WTC11 (cell line): ENCODE results near the gene ADGRF5. TPM values are rescaled to one million over a fixed set of nuclear protein-coding genes. Genes with fewer than 3 reads are reported as not detected.

Source experiments
- ATAC-seq: fragments of 200-7000 bp; cut with Tn5 transposase; 2 replicates; pipeline ENCODE4 v1.10.0; 2021; ENCODE audit warnings: mild to moderate bottlenecking, moderate library complexity
- CTCF ChIA-PET: fragments of 300-600 bp; sonication (Branson Sonifier 250); formaldehyde crosslinking; loops from one replicate; lab custom pipeline; 2021; ENCODE audit warnings: antibody characterized with exemption; lab: Charles Lee
- POLR2A ChIA-PET: fragments of 350-600 bp; sonication (Branson Sonifier 250); formaldehyde crosslinking; loops from one replicate; lab custom pipeline; 2021; ENCODE audit warnings: antibody characterized with exemption; lab: Charles Lee
- DNase-seq: peaks from one replicate; pipeline ENCODE4 v3.0.0; 2021; ENCODE audit warnings: low spot score
- H3K27ac Mint-ChIP-seq: 2 replicates; pipeline ENCODE4 v1.8.0; 2021; ENCODE audit warnings: mixed read lengths
- H3K27me3 Mint-ChIP-seq: 2 replicates; pipeline ENCODE4 v1.8.0; 2021; ENCODE audit warnings: low read depth, mild to moderate bottlenecking, moderate library complexity, mixed read lengths
- H3K36me3 Mint-ChIP-seq: 2 replicates; pipeline ENCODE4 v1.8.0; 2021; ENCODE audit warnings: mixed read lengths
- H3K4me1 Mint-ChIP-seq: 2 replicates; pipeline ENCODE4 v1.8.0; 2022; ENCODE audit warnings: mixed read lengths
- H3K4me3 Mint-ChIP-seq: 2 replicates; pipeline ENCODE4 v1.8.0; 2021; ENCODE audit warnings: mild to moderate bottlenecking, moderate library complexity, mixed read lengths
- H3K9me3 Mint-ChIP-seq: 2 replicates; pipeline ENCODE4 v1.8.0; 2021; ENCODE audit warnings: mixed read lengths
- CREB1 ChIP-seq: sonication (generic); formaldehyde crosslinking; IDR thresholded peaks from 2 replicates; pipeline ENCODE4 v1.8.0; 2023; ENCODE audit warnings: mild to moderate bottlenecking, missing genetic modification reagents
- FOXJ3 ChIP-seq: sonication (generic); formaldehyde crosslinking; IDR thresholded peaks from 2 replicates; pipeline ENCODE4 v1.9.0; 2021; ENCODE audit warnings: missing genetic modification reagents, mild to moderate bottlenecking, borderline replicate concordance
- HMGA2 ChIP-seq: fragments of 250-450 bp; sonication (Bioruptor Pico); IDR thresholded peaks from 2 replicates; pipeline ENCODE4 v1.4.0; 2021; ENCODE audit warnings: mild to moderate bottlenecking, moderate library complexity
- SMAD3 ChIP-seq: sonication (generic); formaldehyde crosslinking; IDR thresholded peaks from 2 replicates; pipeline ENCODE4 v1.8.0; 2022; ENCODE audit warnings: missing genetic modification reagents, mild to moderate bottlenecking, borderline replicate concordance
- SOX15 ChIP-seq: fragments of 250-450 bp; sonication (Bioruptor Pico); IDR thresholded peaks from 2 replicates; pipeline ENCODE4 v1.9.0; 2021; ENCODE audit warnings: mild to moderate bottlenecking
- SP1 ChIP-seq: sonication (generic); formaldehyde crosslinking; conservative IDR thresholded peaks from 2 replicates; pipeline ENCODE4 v1.8.1; 2022; ENCODE audit warnings: missing genetic modification reagents
- total RNA-seq: library from RNA; stranded (reverse); gene quantifications from 3 replicates; pipeline ENCODE4 v1.2.3, GENCODE V29; 2021
- TF ChIP-seq, protein P1 (sequence below): sonication (generic); formaldehyde crosslinking; IDR thresholded peaks from 2 replicates; pipeline ENCODE4 v1.8.0; 2023; ENCODE audit warnings: mild to moderate bottlenecking, missing genetic modification reagents
- TF ChIP-seq, protein P2 (sequence below): fragments of 250-450 bp; sonication (Bioruptor Pico); IDR thresholded peaks from 2 replicates; pipeline ENCODE4 v1.8.0; 2021; ENCODE audit warnings: mild to moderate bottlenecking
- TF ChIP-seq, protein P3 (sequence below): fragments of 250-450 bp; sonication (Bioruptor Pico); IDR thresholded peaks from 2 replicates; pipeline ENCODE4 v1.9.0; 2021; ENCODE audit warnings: moderate library complexity, mild to moderate bottlenecking, inconsistent platforms, borderline replicate concordance
- TF ChIP-seq, protein P4 (sequence below): sonication (generic); formaldehyde crosslinking; IDR thresholded peaks from 2 replicates; pipeline ENCODE4 v1.8.1; 2022; ENCODE audit warnings: low read depth, mild to moderate bottlenecking, moderate library complexity, missing genetic modification reagents, borderline replicate concordance
- TF ChIP-seq, protein P5 (sequence below): sonication (generic); formaldehyde crosslinking; IDR thresholded peaks from 2 replicates; pipeline ENCODE4 v1.8.1; 2022; ENCODE audit warnings: missing genetic modification reagents, borderline replicate concordance
- TF ChIP-seq, protein P6 (sequence below): fragments of 200-600 bp; IDR thresholded peaks from 2 replicates; pipeline ENCODE4 v1.8.0; 2022; ENCODE audit warnings: antibody characterized with exemption
- TF ChIP-seq, protein P7 (sequence below): sonication (generic); formaldehyde crosslinking; IDR thresholded peaks from 2 replicates; pipeline ENCODE4 v1.8.0; 2023; ENCODE audit warnings: missing genetic modification reagents
- TF ChIP-seq, protein P8 (sequence below): sonication (generic); formaldehyde crosslinking; IDR thresholded peaks from 2 replicates; pipeline ENCODE4 v1.8.1; 2023; ENCODE audit warnings: mild to moderate bottlenecking, moderate library complexity, missing genetic modification reagents
- TF ChIP-seq, protein P9 (sequence below): fragments of 250-450 bp; sonication (Bioruptor Pico); IDR thresholded peaks from 2 replicates; pipeline ENCODE4 v1.9.0; 2021; ENCODE audit warnings: mild to moderate bottlenecking, borderline replicate concordance
- TF ChIP-seq, protein P10 (sequence below): sonication (generic); formaldehyde crosslinking; IDR thresholded peaks from 2 replicates; pipeline ENCODE4 v1.8.1; 2022; ENCODE audit warnings: mild to moderate bottlenecking, moderate library complexity, missing genetic modification reagents

The ADGRF5 gene
- total RNA-seq, 1 experiment from 2014 or later = 0.24 TPM

DNA sequence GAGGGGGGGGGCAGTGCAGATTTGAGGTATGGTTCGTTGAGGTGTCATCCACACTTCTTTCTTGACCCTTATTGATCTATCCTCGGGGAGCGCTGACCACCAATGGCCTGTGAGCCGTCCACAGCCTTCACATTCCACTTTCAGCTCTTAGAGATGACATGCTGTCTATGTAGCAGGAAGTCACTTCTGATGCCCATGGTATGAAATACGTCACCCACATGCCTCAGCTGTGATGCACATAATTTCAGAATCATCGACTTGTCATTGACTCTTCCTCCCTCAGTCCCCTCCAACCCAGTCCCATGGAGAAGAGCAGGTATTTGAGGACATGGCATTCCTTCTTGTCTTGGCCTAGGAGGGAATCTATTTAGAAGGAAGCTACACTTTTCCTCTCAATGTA lies 4.7 kb upstream of the ADGRF5 start (continued):
- TF ChIP-seq, protein P1, sequence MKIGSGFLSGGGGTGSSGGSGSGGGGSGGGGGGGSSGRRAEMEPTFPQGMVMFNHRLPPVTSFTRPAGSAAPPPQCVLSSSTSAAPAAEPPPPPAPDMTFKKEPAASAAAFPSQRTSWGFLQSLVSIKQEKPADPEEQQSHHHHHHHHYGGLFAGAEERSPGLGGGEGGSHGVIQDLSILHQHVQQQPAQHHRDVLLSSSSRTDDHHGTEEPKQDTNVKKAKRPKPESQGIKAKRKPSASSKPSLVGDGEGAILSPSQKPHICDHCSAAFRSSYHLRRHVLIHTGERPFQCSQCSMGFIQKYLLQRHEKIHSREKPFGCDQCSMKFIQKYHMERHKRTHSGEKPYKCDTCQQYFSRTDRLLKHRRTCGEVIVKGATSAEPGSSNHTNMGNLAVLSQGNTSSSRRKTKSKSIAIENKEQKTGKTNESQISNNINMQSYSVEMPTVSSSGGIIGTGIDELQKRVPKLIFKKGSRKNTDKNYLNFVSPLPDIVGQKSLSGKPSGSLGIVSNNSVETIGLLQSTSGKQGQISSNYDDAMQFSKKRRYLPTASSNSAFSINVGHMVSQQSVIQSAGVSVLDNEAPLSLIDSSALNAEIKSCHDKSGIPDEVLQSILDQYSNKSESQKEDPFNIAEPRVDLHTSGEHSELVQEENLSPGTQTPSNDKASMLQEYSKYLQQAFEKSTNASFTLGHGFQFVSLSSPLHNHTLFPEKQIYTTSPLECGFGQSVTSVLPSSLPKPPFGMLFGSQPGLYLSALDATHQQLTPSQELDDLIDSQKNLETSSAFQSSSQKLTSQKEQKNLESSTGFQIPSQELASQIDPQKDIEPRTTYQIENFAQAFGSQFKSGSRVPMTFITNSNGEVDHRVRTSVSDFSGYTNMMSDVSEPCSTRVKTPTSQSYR (CRISPR knock-in tag) = no peak
- no peak for TF ChIP-seq FOXJ3 (CRISPR knock-in tag)
- no peak for TF ChIP-seq SP1 (CRISPR knock-in tag)
- TF ChIP-seq, protein P2, sequence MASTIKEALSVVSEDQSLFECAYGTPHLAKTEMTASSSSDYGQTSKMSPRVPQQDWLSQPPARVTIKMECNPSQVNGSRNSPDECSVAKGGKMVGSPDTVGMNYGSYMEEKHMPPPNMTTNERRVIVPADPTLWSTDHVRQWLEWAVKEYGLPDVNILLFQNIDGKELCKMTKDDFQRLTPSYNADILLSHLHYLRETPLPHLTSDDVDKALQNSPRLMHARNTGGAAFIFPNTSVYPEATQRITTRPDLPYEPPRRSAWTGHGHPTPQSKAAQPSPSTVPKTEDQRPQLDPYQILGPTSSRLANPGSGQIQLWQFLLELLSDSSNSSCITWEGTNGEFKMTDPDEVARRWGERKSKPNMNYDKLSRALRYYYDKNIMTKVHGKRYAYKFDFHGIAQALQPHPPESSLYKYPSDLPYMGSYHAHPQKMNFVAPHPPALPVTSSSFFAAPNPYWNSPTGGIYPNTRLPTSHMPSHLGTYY (CRISPR knock-in tag) = no peak
- TF ChIP-seq, protein P3, sequence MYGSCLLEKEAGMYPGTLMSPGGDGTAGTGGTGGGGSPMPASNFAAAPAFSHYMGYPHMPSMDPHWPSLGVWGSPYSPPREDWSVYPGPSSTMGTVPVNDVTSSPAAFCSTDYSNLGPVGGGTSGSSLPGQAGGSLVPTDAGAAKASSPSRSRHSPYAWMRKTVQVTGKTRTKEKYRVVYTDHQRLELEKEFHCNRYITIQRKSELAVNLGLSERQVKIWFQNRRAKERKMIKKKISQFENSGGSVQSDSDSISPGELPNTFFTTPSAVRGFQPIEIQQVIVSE (CRISPR knock-in tag) = no peak

DNA sequence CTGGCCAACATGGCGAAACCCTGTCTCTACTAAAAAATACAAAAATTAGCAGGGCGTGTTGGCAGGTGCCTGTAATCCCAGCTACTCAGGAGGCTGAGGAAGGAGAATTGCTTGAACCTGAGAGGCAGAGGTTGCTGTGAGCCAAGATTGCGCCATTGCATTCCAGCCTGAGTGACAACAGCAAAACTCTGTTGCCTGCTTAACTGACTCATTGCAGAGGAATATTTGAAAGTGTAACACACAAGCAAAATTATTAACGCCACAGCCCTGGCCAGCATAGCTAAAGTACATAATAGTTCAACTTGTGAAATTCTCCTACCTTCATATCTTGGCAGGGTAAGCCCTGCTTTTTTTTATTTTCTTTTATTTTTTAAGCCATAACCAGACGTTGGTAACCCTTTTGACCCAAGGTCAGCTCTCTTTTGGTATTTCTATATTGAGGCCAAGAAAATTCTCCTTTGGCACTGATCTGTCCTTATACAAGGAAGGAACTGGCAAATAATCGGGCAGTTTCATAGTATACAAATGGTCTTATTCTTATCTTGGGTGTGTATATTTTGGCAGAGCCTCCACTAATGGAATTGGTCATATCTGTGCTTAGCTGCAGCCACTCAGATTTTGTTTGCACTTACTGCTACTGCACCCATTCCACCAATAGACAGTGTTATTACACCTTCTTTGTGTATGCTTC lies 4.0 kb upstream of the ADGRF5 start:
- ATAC-seq = no peak
- H3K4me1 Mint-ChIP-seq = peaks cover 5% of the 10 kb centered on the region
- no peaks in the 10 kb centered on the region for H3K36me3 Mint-ChIP-seq
- no peaks in the 10 kb centered on the region for H3K27me3 Mint-ChIP-seq
- POLR2A ChIA-PET = no interaction called here
- H3K4me3 Mint-ChIP-seq = no peak overlapping the region
- H3K9me3 Mint-ChIP-seq = peaks cover 9% of the 10 kb centered on the region
- no peak overlapping the region for H3K27ac Mint-ChIP-seq
- DNase-seq = no peak
- CTCF ChIA-PET = no interaction called here
- TF ChIP-seq, protein P4, sequence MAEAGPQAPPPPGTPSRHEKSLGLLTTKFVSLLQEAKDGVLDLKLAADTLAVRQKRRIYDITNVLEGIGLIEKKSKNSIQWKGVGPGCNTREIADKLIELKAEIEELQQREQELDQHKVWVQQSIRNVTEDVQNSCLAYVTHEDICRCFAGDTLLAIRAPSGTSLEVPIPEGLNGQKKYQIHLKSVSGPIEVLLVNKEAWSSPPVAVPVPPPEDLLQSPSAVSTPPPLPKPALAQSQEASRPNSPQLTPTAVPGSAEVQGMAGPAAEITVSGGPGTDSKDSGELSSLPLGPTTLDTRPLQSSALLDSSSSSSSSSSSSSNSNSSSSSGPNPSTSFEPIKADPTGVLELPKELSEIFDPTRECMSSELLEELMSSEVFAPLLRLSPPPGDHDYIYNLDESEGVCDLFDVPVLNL (CRISPR knock-in tag) = no peak
- TF ChIP-seq, protein P5, sequence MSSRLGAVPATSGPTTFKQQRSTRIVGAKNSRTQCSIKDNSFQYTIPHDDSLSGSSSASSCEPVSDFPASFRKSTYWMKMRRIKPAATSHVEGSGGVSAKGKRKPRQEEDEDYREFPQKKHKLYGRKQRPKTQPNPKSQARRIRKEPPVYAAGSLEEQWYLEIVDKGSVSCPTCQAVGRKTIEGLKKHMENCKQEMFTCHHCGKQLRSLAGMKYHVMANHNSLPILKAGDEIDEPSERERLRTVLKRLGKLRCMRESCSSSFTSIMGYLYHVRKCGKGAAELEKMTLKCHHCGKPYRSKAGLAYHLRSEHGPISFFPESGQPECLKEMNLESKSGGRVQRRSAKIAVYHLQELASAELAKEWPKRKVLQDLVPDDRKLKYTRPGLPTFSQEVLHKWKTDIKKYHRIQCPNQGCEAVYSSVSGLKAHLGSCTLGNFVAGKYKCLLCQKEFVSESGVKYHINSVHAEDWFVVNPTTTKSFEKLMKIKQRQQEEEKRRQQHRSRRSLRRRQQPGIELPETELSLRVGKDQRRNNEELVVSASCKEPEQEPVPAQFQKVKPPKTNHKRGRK (CRISPR knock-in tag) = no peak
- TF ChIP-seq SP1 (CRISPR knock-in tag) (no peak), HMGA2 (CRISPR knock-in tag) (no peak), FOXJ3 (CRISPR knock-in tag) (no peak), SOX15 (CRISPR knock-in tag) (no peak), CREB1 (CRISPR knock-in tag) (no peak), SMAD3 (CRISPR knock-in tag) (no peak)
- TF ChIP-seq, protein P6, sequence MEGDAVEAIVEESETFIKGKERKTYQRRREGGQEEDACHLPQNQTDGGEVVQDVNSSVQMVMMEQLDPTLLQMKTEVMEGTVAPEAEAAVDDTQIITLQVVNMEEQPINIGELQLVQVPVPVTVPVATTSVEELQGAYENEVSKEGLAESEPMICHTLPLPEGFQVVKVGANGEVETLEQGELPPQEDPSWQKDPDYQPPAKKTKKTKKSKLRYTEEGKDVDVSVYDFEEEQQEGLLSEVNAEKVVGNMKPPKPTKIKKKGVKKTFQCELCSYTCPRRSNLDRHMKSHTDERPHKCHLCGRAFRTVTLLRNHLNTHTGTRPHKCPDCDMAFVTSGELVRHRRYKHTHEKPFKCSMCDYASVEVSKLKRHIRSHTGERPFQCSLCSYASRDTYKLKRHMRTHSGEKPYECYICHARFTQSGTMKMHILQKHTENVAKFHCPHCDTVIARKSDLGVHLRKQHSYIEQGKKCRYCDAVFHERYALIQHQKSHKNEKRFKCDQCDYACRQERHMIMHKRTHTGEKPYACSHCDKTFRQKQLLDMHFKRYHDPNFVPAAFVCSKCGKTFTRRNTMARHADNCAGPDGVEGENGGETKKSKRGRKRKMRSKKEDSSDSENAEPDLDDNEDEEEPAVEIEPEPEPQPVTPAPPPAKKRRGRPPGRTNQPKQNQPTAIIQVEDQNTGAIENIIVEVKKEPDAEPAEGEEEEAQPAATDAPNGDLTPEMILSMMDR = no peak
- TF ChIP-seq, protein P7, sequence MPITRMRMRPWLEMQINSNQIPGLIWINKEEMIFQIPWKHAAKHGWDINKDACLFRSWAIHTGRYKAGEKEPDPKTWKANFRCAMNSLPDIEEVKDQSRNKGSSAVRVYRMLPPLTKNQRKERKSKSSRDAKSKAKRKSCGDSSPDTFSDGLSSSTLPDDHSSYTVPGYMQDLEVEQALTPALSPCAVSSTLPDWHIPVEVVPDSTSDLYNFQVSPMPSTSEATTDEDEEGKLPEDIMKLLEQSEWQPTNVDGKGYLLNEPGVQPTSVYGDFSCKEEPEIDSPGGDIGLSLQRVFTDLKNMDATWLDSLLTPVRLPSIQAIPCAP (CRISPR knock-in tag) = no peak
- TF ChIP-seq, protein P8, sequence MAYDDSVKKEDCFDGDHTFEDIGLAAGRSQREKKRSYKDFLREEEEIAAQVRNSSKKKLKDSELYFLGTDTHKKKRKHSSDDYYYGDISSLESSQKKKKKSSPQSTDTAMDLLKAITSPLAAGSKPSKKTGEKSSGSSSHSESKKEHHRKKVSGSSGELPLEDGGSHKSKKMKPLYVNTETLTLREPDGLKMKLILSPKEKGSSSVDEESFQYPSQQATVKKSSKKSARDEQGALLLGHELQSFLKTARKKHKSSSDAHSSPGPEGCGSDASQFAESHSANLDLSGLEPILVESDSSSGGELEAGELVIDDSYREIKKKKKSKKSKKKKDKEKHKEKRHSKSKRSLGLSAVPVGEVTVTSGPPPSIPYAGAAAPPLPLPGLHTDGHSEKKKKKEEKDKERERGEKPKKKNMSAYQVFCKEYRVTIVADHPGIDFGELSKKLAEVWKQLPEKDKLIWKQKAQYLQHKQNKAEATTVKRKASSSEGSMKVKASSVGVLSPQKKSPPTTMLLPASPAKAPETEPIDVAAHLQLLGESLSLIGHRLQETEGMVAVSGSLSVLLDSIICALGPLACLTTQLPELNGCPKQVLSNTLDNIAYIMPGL = no peak
- TF ChIP-seq, protein P9, sequence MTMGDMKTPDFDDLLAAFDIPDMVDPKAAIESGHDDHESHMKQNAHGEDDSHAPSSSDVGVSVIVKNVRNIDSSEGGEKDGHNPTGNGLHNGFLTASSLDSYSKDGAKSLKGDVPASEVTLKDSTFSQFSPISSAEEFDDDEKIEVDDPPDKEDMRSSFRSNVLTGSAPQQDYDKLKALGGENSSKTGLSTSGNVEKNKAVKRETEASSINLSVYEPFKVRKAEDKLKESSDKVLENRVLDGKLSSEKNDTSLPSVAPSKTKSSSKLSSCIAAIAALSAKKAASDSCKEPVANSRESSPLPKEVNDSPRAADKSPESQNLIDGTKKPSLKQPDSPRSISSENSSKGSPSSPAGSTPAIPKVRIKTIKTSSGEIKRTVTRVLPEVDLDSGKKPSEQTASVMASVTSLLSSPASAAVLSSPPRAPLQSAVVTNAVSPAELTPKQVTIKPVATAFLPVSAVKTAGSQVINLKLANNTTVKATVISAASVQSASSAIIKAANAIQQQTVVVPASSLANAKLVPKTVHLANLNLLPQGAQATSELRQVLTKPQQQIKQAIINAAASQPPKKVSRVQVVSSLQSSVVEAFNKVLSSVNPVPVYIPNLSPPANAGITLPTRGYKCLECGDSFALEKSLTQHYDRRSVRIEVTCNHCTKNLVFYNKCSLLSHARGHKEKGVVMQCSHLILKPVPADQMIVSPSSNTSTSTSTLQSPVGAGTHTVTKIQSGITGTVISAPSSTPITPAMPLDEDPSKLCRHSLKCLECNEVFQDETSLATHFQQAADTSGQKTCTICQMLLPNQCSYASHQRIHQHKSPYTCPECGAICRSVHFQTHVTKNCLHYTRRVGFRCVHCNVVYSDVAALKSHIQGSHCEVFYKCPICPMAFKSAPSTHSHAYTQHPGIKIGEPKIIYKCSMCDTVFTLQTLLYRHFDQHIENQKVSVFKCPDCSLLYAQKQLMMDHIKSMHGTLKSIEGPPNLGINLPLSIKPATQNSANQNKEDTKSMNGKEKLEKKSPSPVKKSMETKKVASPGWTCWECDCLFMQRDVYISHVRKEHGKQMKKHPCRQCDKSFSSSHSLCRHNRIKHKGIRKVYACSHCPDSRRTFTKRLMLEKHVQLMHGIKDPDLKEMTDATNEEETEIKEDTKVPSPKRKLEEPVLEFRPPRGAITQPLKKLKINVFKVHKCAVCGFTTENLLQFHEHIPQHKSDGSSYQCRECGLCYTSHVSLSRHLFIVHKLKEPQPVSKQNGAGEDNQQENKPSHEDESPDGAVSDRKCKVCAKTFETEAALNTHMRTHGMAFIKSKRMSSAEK = no peak
- TF ChIP-seq, protein P10, sequence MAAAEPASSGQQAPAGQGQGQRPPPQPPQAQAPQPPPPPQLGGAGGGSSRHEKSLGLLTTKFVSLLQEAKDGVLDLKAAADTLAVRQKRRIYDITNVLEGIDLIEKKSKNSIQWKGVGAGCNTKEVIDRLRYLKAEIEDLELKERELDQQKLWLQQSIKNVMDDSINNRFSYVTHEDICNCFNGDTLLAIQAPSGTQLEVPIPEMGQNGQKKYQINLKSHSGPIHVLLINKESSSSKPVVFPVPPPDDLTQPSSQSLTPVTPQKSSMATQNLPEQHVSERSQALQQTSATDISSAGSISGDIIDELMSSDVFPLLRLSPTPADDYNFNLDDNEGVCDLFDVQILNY (CRISPR knock-in tag) = no peak
